GM12878 (cell line): ENCODE data around the gene C11orf97. TPM values are rescaled to one million over a fixed set of nuclear protein-coding genes. Genes with fewer than 3 reads are reported as not detected.

Source experiments
- ATAC-seq: fragments of 200-7000 bp; cut with Tn5 transposase; 3 replicates; pipeline ENCODE4 v1.9.1; 2020; ENCODE audit warnings: mild to moderate bottlenecking, moderate library complexity
- BruUV-seq: library from RNA; stranded (reverse); fragments of 400-500 nt; replicated peaks from 2 replicates; lab custom pipeline; 2021; lab: Mats Ljungman, UMichigan
- CTCF ChIA-PET: fragments of 300-600 bp; sonication (Branson Sonifier 250); formaldehyde crosslinking; extraction: SDS; loops from one replicate; lab custom pipeline; 2021; ENCODE audit warnings: inconsistent platforms; lab: Yijun Ruan, JAX
- POLR2A ChIA-PET: fragments of 350-600 bp; formaldehyde crosslinking; extraction: SDS; loops from one replicate; lab custom pipeline; 2021; ENCODE audit warnings: inconsistent platforms; lab: Charles Lee
- RAD21 ChIA-PET: fragments of 300-600 bp; sonication (Branson Sonifier 250); formaldehyde crosslinking; loops from one replicate; lab custom pipeline; 2023; ENCODE audit warnings: antibody characterized with exemption; ENCODE audit not compliant: unreplicated experiment; lab: Charles Lee
- SMC1A ChIA-PET: fragments of 300-600 bp; sonication (Branson Sonifier 250); formaldehyde crosslinking; loops from one replicate; lab custom pipeline; 2023; ENCODE audit not compliant: unreplicated experiment, uncharacterized antibody; lab: Charles Lee
- DNase-seq: peaks from one replicate; pipeline ENCODE4 v3.0.0-alpha.2; 2011; ENCODE audit warnings: low read depth, low spot score
- FAIRE-seq: peaks from 3 replicates; lab custom pipeline; 2011; peaks lifted over from hg19 to GRCh38; lab: Jason Lieb, UNC
- H2AFZ ChIP-seq: 2 replicates; pipeline ENCODE4 v1.6.0; 2011; ENCODE audit warnings: low read depth, low read length, control low read depth; ENCODE audit not compliant: control insufficient read depth
- H3K27ac ChIP-seq: 2 replicates; pipeline ENCODE4 v1.5.1; 2011; ENCODE audit warnings: control low read depth; ENCODE audit not compliant: control insufficient read depth, insufficient read depth
- H3K27me3 ChIP-seq, 2 experiments: replicated peaks in 1 of 2; 2 replicates each; pipeline versions ENCODE4 v1.6.0 to v1.6.1; 2011; ENCODE audit warnings: low read length in 1 of 2; ENCODE audit not compliant: control insufficient read depth in 2 of 2, insufficient read depth in 2 of 2
- H3K36me3 ChIP-seq, 2 experiments: 2 replicates each; pipeline ENCODE4 v1.5.1; 2011; ENCODE audit warnings: low read length in 1 of 2; ENCODE audit not compliant: control insufficient read depth in 2 of 2, insufficient read depth in 2 of 2
- H3K4me1 ChIP-seq: 2 replicates; pipeline ENCODE4 v1.6.1; 2011; ENCODE audit warnings: mild to moderate bottlenecking, low read length, moderate library complexity, mixed read lengths; ENCODE audit not compliant: control insufficient read depth, insufficient read depth
- H3K4me2 ChIP-seq: 2 replicates; pipeline ENCODE4 v1.6.0; 2011; ENCODE audit warnings: control low read depth; ENCODE audit not compliant: control insufficient read depth, insufficient read depth
- H3K4me3 ChIP-seq: fragments of 200-600 bp; sonication (generic); 2 replicates; pipeline ENCODE4 v1.5.1; 2016
- H3K79me2 ChIP-seq: 2 replicates; pipeline ENCODE4 v1.6.0; 2011; ENCODE audit warnings: low read length; ENCODE audit not compliant: control insufficient read depth, insufficient read depth
- H3K9ac ChIP-seq: 2 replicates; pipeline ENCODE4 v1.8.0; 2011; ENCODE audit warnings: low read length, control low read depth, mixed read lengths; ENCODE audit not compliant: control insufficient read depth, insufficient read depth
- H3K9me3 ChIP-seq: replicated peaks from 3 replicates; pipeline ENCODE4 v1.5.1; 2011; ENCODE audit warnings: mild to moderate bottlenecking, low read length; ENCODE audit not compliant: control insufficient read depth, insufficient read depth
- H4K20me1 ChIP-seq: 2 replicates; pipeline ENCODE4 v1.6.0; 2011; ENCODE audit not compliant: control insufficient read depth, insufficient read depth
- DPF2 ChIP-seq: fragments of 450-650 bp; IDR thresholded peaks from 2 replicates; pipeline ENCODE4 v1.6.1; 2017; ENCODE audit warnings: mild to moderate bottlenecking
- EED ChIP-seq: sonication (generic); IDR thresholded peaks from 2 replicates; pipeline ENCODE4 v1.6.1; 2016; ENCODE audit warnings: antibody characterized with exemption, low read depth
- NFYA ChIP-seq: IDR thresholded peaks from 2 replicates; pipeline ENCODE4 v1.6.1; 2011; ENCODE audit warnings: low read depth, mild to moderate bottlenecking, low read length, improper control_type of control experiment, borderline replicate concordance
- POU2F2 ChIP-seq: IDR thresholded peaks from 3 replicates; pipeline ENCODE4 v1.6.1; 2011; ENCODE audit warnings: low read depth, mild to moderate bottlenecking, low read length, borderline replicate concordance
- SMAD1 ChIP-seq: fragments of 450-650 bp; IDR thresholded peaks from 2 replicates; pipeline ENCODE4 v1.6.1; 2018; ENCODE audit warnings: mild to moderate bottlenecking, low read depth; ENCODE audit not compliant: partially characterized antibody
- TCF3 ChIP-seq: IDR thresholded peaks from 2 replicates; pipeline ENCODE4 v1.6.1; 2012; ENCODE audit warnings: low read depth, mild to moderate bottlenecking, low read length, borderline replicate concordance; ENCODE audit not compliant: insufficient read depth
- USF2 ChIP-seq: IDR thresholded peaks from 2 replicates; pipeline ENCODE4 v1.6.1; 2011; ENCODE audit warnings: low read depth, low read length, improper control_type of control experiment, borderline replicate concordance
- ZBED1 ChIP-seq: IDR thresholded peaks from 2 replicates; pipeline ENCODE4 v1.6.1; 2016; ENCODE audit warnings: borderline replicate concordance
- WGBS: methylation state at CpG from one replicate; pipeline ENCODE4 v1.1.6; 2016; ENCODE audit warnings: low lambda C conversion rate; ENCODE audit not compliant: insufficient replicate concordance, insufficient coverage; ENCODE audit errors: missing lambda C conversion rate; 5-methylcytosine and 5-hydroxymethylcytosine counted together
- in situ Hi-C: fragments of 300-500 bp; cut with MboI; formaldehyde crosslinking; loops from 9 replicates; pipeline ENCODE4 v1.14.3; 2018; ENCODE audit warnings: mixed read lengths
- intact Hi-C: fragments of 100-400 bp; cut with micrococcal nuclease; formaldehyde crosslinking; loops from one replicate; pipeline ENCODE4 v1.14.2; 2022; ENCODE audit not compliant: unreplicated experiment
- polyA plus RNA-seq, 11 experiments: library from polyadenylated mRNA; depleted of rRNA in 4 of 11; unstranded in 6 of 11; stranded (reverse) in 5 of 11; fragments of >200 nt; fragmentation: Nextera tagmentation in 4 of 11; fragmentation: Illumina TruSeq in 1 of 11; extraction: Ambion mirVana in 4 of 11; extraction: Trizol in 1 of 11; gene quantifications; 1 replicate in 1 of 11; 2 replicates in 10 of 11; pipeline versions ENCODE4 v1.2.1 to v1.2.3, GENCODE V29; 2011 to 2016; ENCODE audit warnings: inconsistent platforms in 2 of 11, missing spikeins in 2 of 11, low read depth in 1 of 11
- total RNA-seq, 4 experiments: library from RNA; depleted of rRNA in 3 of 4; stranded (reverse); fragments of >200 nt in 3 of 4; fragmentation: Illumina TruSeq in 1 of 4; extraction: Trizol in 1 of 4; gene quantifications; 2 replicates each; pipeline versions ENCODE4 v1.2.1 to v1.2.3, GENCODE V29; 2013 to 2021

C11orf97 gene
- total and polyA plus RNA-seq, 10 of the 15 experiments (the other 5 are each of a cell fraction or from before 2014, with no cell fraction given), result not detected

- Histone ChIP-seq H2AFZ (no peak overlapping the region), H3K27ac (no peak overlapping the region), H3K4me3 (no peak overlapping the region), H3K9ac (no peak overlapping the region), H3K4me2 (no peak overlapping the region)
- no TSS peak for BruUV-seq
- intact Hi-C loops, result no loop called here
- SMC1A ChIA-PET, result interaction anchor here (0.9 to 1.0 kb wide), 2 partner anchors 23 to 26 kb away, joined by 3 read pairs; no protein-coding TSS in a partner anchor
- TF ChIP-seq TCF3, result no peak
- TF ChIP-seq USF2, result no peak
- no peak for TF ChIP-seq SMAD1
- no peak for TF ChIP-seq EED
- no peak for TF ChIP-seq ZBED1
- TF ChIP-seq DPF2, result no peak
- no peak for TF ChIP-seq POU2F2
- TF ChIP-seq NFYA, result no peak
- TF ChIP-seq, all 136 proteins: peak for 0
- in situ Hi-C loops, result no loop called here
- ChIA-PET CTCF (interaction anchor here (1.0 kb wide), 1 partner anchor 9 kb away, joined by 3 read pairs; no protein-coding TSS in a partner anchor), POLR2A (no interaction called here), RAD21 (interaction anchor here (1.2 kb wide), 1 partner anchor 39 kb away, joined by 3 read pairs; no protein-coding TSS in a partner anchor)
- Histone ChIP-seq H3K27me3 (no peaks in the 10 kb centered on the region), H4K20me1 (no peaks in the 10 kb centered on the region), H3K9me3 (no peaks in the 10 kb centered on the region), H3K4me1 (no peaks in the 10 kb centered on the region), H3K36me3 (no peaks in the 10 kb centered on the region), H3K79me2 (no peaks in the 10 kb centered on the region)
- ATAC-seq (peak; percentile 22), DNase-seq (no peak), FAIRE-seq (no peak)
- 21% methylated on average over 1 of the region's 1 CpG for WGBS
These were observed 45.7 kb downstream of the C11orf97 start for GRCh38 chr11:94557992-94558391.
